HEK293 (cell line): Measurements from ENCODE around the gene ABHD17C.

Experiments
- CTCF ChIP-seq: fragments of 450-650 bp; formaldehyde crosslinking; IDR thresholded peaks from 2 replicates; pipeline ENCODE4 v1.5.1; 2016; ENCODE audit warnings: missing biosample characterization, missing genetic modification characterization
- ZNF645 ChIP-seq: fragments of 450-650 bp; formaldehyde crosslinking; IDR thresholded peaks from 2 replicates; pipeline ENCODE4; 2016; ENCODE audit warnings: missing biosample characterization, missing genetic modification characterization

- no peak for TF ChIP-seq ZNF645
- TF ChIP-seq CTCF (tag by site-specific recombination) = no peak
These were observed 15.8 kb upstream of the ABHD17C start for GRCh38 chr15:80679167-80679803.
